OCI-LY7 (cell line): ENCODE measurements around the gene COBL.

ENCODE experiments used
- EZH2phosphoT487 ChIP-seq: fragments of 200-600 bp; sonication (generic); IDR thresholded peaks from 2 replicates; pipeline ENCODE4 v1.6.1; 2018; ENCODE audit warnings: low read depth, borderline replicate concordance, mild to moderate bottlenecking, mixed run types, antibody characterized with exemption, low read length, moderate library complexity, mixed read lengths
- TF ChIP-seq, protein P1 (sequence below): fragments of 200-600 bp; sonication (generic); conservative IDR thresholded peaks from 2 replicates; pipeline ENCODE4 v1.5.1; 2014; ENCODE audit warnings: mild to moderate bottlenecking, antibody characterized with exemption, low read length, moderate library complexity, mixed read lengths

DNA sequence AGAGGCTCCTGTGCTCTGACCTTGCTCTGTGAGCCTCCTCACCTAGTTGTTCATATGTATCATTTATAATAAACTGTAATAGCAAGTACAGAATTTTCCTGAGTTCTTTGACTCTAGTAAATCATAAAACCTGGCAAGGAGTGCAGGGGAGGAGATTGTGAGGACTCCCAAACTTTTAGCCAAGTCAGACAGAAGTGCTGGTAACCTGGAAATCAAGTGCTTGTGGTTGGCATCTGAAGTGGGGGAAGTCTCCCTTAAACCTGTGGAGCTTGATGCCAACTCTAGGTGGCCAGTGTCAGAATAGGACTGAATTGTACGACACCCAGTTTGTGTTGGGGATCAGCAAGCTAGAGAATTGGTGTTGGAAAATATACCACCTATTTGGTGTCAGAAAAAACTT, 327.6 kb downstream of the COBL start:
- TF ChIP-seq EZH2phosphoT487: no peak
- TF ChIP-seq, protein P1, sequence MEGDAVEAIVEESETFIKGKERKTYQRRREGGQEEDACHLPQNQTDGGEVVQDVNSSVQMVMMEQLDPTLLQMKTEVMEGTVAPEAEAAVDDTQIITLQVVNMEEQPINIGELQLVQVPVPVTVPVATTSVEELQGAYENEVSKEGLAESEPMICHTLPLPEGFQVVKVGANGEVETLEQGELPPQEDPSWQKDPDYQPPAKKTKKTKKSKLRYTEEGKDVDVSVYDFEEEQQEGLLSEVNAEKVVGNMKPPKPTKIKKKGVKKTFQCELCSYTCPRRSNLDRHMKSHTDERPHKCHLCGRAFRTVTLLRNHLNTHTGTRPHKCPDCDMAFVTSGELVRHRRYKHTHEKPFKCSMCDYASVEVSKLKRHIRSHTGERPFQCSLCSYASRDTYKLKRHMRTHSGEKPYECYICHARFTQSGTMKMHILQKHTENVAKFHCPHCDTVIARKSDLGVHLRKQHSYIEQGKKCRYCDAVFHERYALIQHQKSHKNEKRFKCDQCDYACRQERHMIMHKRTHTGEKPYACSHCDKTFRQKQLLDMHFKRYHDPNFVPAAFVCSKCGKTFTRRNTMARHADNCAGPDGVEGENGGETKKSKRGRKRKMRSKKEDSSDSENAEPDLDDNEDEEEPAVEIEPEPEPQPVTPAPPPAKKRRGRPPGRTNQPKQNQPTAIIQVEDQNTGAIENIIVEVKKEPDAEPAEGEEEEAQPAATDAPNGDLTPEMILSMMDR: no peak
